ENCODE results near the gene MAN2B2. TPM values are rescaled to one million over a fixed set of nuclear protein-coding genes. Genes with fewer than 3 reads are reported as not detected.
A peak's percentile ranks its signal among the peaks of the same experiment; 100 is the strongest.

MAN2B2 gene
- total RNA-seq, 1 experiment from 2014 or later = 34.4 TPM

DNA sequence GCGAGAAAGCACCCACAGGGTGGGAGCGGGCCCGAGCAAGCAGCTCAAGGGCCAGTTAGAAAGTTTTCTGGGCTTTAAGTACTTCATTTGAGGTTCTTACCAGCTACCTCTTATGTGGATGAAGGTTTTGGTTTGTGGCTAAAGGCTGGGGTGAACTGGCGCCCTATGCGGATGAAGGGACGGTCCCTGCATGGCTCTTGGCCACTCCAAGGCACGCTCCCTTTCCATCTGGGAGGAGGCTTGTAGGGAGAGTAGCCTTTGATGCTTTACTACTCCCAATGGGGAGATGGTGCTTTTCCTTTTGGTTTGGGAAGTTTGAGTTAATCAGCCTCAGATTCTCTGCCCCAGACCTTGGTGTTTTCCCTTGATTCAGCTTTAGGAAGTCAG lies 83.2 kb downstream of the MAN2B2 start:
- Histone ChIP-seq H3K9me3 (ENCODE audit: control insufficient read depth, insufficient read depth, low read depth, low read length) (no peaks in the 10 kb centered on the region), H3K4me3 (ENCODE audit: low read depth in 2 of 2, low read length in 2 of 2) (peak overlapping the region; percentile 29 to 42; a peak in 2 of 4 replicates), H3K4me1 (ENCODE audit: control insufficient read depth, insufficient read depth, low read length) (no peaks in the 10 kb centered on the region; the same call in 1 of the 2 replicates), H3K27me3 (ENCODE audit: control insufficient read depth, insufficient read depth, low read length) (no peaks in the 10 kb centered on the region), H3K36me3 (ENCODE audit: control insufficient read depth, insufficient read depth, low read length) (no peaks in the 10 kb centered on the region), H3K27ac (ENCODE audit: low read length) (peak overlapping the region; percentile 57)
- BruUV-seq (replicated peaks) = no TSS peak
- in situ Hi-C loops (cut with HindIII; ENCODE audit: low pct_unique_long_range_greater_than_20kb, low sequenced_read_pairs) = no loop called here
- TF ChIP-seq SIN3A (IDR thresholded peaks at IDR 0.05; ENCODE audit: borderline replicate concordance, insufficient read depth, low read depth, low read length) (no peak), CTCF (IDR thresholded peaks at IDR 0.05) (no peak), TCF7L2 (IDR thresholded peaks at IDR 0.05; ENCODE audit: low read depth, low read length) (no peak), POLR2AphosphoS5 (IDR thresholded peaks at IDR 0.05; ENCODE audit: low read depth, low read length) (no peak)
- TF ChIP-seq, protein P1, sequence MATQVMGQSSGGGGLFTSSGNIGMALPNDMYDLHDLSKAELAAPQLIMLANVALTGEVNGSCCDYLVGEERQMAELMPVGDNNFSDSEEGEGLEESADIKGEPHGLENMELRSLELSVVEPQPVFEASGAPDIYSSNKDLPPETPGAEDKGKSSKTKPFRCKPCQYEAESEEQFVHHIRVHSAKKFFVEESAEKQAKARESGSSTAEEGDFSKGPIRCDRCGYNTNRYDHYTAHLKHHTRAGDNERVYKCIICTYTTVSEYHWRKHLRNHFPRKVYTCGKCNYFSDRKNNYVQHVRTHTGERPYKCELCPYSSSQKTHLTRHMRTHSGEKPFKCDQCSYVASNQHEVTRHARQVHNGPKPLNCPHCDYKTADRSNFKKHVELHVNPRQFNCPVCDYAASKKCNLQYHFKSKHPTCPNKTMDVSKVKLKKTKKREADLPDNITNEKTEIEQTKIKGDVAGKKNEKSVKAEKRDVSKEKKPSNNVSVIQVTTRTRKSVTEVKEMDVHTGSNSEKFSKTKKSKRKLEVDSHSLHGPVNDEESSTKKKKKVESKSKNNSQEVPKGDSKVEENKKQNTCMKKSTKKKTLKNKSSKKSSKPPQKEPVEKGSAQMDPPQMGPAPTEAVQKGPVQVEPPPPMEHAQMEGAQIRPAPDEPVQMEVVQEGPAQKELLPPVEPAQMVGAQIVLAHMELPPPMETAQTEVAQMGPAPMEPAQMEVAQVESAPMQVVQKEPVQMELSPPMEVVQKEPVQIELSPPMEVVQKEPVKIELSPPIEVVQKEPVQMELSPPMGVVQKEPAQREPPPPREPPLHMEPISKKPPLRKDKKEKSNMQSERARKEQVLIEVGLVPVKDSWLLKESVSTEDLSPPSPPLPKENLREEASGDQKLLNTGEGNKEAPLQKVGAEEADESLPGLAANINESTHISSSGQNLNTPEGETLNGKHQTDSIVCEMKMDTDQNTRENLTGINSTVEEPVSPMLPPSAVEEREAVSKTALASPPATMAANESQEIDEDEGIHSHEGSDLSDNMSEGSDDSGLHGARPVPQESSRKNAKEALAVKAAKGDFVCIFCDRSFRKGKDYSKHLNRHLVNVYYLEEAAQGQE (IDR thresholded peaks at IDR 0.05; ENCODE audit: insufficient read depth in 1 of 2, low read depth in 2 of 2, low read length in 1 of 2) = no peak
- peak; percentile 80 for ATAC-seq
- POLR2A ChIA-PET = interaction anchor here (0.6 kb wide), 1 partner anchor 397 kb away, joined by 5 read pairs; no protein-coding TSS in a partner anchor
- CTCF ChIA-PET = no interaction called here
- intact Hi-C loops (cut with micrococcal nuclease; ENCODE audit: unreplicated experiment) = no loop called here
- no peak for DNase-seq (ENCODE audit: low read depth, low spot score)

- ATAC-seq = peak; percentile 76
- no peaks in the 10 kb centered on the region for H3K9me3 ChIP-seq (ENCODE audit: control insufficient read depth, insufficient read depth, low read depth, low read length)
- DNase-seq (ENCODE audit: low read depth, low spot score) = no peak
- H3K27me3 ChIP-seq (ENCODE audit: control insufficient read depth, insufficient read depth, low read length) = no peaks in the 10 kb centered on the region
- ChIA-PET POLR2A (no interaction called here), CTCF (no interaction called here)
- in situ Hi-C loops (cut with HindIII; ENCODE audit: low pct_unique_long_range_greater_than_20kb, low sequenced_read_pairs) (no loop called here), intact Hi-C loops (cut with micrococcal nuclease; ENCODE audit: unreplicated experiment) (no loop called here)
- peak overlapping the region; percentile 57 for H3K27ac ChIP-seq (ENCODE audit: low read length)
- no peaks in the 10 kb centered on the region for H3K36me3 ChIP-seq (ENCODE audit: control insufficient read depth, insufficient read depth, low read length)
- TF ChIP-seq SIN3A (IDR thresholded peaks at IDR 0.05; ENCODE audit: borderline replicate concordance, insufficient read depth, low read depth, low read length) (no peak), POLR2AphosphoS5 (IDR thresholded peaks at IDR 0.05; ENCODE audit: low read depth, low read length) (no peak), TCF7L2 (IDR thresholded peaks at IDR 0.05; ENCODE audit: low read depth, low read length) (no peak), CTCF (IDR thresholded peaks at IDR 0.05) (no peak)
- TF ChIP-seq, protein P1 (IDR thresholded peaks at IDR 0.05; ENCODE audit: insufficient read depth in 1 of 2, low read depth in 2 of 2, low read length in 1 of 2) = no peak
- H3K4me1 ChIP-seq (ENCODE audit: control insufficient read depth, insufficient read depth, low read length) = no peaks in the 10 kb centered on the region; the same call in 1 of the 2 replicates
- no TSS peak for BruUV-seq (replicated peaks)
- H3K4me3 ChIP-seq (ENCODE audit: low read depth in 2 of 2, low read length in 2 of 2) = peak overlapping the region; percentile 29 to 42
These were observed 83.6 kb downstream of the MAN2B2 start for GRCh38 chr4:6658597-6659075.

Data from Panc1 (cell line).